NCI-H146 (cell line): ENCODE results near the gene MAPK7.
A peak's percentile ranks its signal among the peaks of the same experiment; 100 is the strongest.
"Not testable (repeated sequence)": the region's sequence is repeated elsewhere in the genome, so short reads cannot be mapped to it uniquely, and the experiment has no call there.

Source experiments
- DNase-seq: peaks from one replicate; lab custom pipeline; 2025; lab: John Stamatoyannopoulos, UW

MAPK7 gene

DNA sequence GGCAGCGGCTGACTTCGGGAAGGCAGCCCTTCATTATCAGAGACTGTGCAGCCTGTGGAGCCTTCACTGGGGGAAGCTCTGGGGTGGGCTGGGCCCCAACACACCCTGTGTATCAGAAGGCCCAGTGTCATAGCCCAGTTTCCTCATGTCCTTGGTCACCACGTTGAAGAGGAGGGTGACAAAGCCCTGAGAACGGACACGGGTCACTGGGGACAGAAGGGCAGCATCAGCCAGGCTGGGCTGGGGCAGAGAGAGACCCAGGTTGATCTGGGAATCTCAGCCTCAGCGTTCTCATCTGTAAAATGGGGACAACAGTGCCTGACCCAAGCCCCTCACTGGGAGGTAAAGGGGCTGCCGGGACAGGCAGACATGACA lies 35.1 kb upstream of the MAPK7 start:
- no peak for DNase-seq

DNA sequence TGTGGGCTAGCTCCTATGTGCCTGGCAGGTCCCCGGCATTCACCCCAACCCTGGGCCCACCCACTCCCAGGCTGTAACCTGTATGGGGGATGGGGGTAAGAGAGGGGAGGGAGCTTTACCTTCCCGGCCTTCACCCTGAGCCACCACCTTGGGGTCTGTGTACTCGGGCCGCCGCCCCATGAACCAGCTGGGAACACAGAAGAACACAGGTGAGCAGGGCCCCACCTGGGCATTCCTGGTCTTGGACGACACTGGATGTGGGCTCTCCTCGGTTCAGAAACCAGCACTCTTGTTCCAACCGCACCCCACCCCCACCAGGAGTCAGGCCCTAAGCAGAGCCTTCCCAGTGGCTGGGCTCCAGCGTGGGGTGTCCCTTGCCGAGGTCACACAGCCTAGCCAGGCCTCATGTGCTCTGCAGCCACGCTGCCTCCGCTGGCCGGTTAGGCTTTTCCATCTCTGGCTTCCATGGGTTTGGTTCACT lies 34.6 kb upstream of the MAPK7 start:
- no peak for DNase-seq

DNA sequence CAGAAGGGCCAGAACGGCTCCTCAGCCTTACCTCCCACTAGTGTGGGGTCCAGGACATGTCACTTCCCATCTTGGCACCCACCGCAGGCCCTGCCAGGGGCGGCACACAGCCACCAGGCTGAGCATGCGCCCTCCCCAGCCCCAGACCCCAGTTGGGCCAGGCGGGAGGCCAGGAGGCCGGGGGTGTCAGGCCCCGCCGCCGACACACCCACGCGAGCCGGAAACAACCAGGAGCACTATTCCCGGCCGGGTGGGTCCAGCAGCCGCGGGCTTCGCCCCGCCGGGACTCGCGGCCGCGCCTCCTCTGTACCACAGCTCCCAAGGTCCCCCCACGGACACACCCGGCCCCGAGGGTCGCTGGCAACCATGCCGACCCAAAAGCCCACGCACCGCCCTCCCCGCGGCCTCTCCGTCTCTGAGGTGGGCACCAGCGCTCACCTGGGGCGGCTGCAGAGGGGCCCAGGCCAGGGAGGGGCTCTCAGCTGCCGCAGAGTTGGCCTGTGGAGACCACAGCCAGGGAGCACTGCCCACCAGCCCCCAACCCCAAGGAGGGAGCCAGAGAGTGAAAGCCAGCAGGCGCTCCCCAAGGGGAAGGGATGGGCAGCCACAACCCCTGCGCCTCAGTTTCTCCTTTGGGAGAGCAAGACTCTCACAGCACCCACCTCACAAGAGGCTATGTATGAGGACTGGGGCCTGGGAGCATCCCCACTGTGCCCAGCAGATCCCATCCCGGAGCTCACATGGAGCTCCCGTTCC lies 33.8 kb upstream of the MAPK7 start:
- DNase-seq = no peak

DNA sequence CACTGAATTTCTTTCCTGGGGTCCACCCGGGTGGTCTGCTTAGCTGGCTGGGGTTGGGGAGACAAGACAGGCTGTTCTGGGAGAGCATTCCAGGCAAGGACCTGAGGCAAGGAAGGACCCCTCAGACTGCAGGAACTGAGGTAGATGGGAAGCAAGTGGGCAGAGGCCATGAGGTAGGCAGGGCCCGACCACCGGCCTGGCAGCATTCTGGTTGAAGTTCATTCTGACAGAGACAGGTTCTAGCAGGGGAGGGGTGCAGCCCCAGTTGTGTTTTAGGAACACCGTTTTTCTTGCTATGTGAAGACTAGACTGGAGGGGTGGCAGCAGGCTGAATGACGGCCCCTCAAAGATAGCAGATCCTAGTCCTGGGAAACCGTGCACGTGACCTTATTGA lies 33.2 kb upstream of the MAPK7 start:
- DNase-seq = no peak

DNA sequence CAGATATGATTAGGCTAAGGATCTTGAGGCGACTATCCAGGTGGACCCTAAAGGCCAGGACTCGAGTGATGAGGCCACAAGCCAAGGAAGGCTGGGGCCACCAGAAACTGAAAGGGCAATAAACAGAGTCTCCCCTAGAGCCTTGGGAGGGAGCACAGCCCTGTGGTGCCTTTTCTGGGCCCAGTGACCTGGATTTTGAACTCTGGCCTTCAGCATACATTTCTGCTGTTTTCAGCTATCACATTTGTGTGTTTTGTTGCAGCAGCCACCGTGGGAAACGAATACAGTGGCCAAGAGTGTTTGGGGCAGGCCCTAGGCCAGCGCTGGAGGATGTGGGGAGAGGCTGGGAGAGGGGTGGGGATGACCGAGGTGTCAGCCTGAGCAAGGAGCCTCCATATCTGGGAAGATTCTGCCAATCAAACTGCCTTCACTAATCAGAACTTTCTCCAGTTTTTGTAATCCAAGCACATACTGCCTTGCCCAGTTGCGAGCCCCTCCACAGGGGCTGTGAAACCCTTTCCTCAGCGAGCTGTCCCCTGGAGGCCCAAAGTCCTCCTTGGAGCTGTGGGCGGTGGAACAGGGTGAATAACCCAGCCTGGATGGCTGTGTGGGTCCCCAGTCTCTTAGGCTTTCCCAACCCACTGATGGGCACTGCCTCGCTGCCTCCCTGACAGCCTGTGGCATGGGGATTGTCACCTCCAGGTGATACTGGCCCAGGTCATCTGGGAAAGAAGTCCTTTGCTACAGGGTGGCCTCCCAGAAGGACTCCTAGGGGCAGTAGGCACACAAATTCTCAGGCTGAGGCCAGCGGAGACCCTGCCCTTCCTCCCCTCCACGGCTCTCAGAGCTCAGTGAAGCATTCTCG lies 32.6 kb upstream of the MAPK7 start:
- DNase-seq = no peak

DNA sequence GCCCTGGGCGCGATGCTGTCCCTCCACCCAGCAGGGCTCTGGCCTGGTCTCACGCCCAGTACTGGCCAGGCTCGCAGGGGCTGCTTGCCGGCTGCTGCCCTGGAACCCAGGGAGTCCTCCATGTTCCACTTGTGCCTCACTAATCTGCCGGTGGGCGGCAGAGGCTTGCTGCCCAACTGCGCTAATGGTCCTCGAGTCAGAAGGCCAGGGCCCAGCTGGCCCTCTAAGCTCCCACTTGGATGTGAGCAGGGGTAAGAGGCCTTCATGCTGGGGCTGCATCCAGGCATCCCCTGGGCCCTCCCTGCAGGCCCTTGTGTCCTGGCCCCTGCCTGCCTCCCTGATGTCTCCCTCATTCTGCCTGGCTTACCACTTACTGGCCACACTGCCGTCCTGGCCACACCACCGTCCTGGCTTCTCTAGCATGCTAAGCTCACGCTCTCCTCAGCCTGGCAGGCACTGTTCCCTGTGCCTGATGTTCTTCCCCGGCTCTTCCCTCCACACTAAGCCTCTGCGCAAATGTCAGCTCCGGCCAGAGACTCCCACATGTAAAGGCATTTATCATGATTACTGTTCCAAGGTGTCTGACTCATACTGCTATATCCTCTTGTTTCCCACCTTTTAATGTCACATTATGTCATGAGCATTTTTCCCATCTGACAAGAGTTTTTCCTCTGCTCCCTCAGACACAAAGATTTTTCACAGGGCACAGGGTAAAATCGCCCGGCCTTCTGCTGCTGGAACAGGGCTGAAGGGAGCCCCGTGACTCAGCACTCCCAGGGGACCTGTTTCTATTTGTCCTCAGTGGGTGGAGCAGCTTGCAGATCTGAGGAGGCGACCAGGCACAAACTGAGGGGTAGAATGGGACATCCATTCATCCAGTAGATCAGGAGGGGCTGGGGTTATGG lies 31.7 kb upstream of the MAPK7 start:
- DNase-seq = no peak

DNA sequence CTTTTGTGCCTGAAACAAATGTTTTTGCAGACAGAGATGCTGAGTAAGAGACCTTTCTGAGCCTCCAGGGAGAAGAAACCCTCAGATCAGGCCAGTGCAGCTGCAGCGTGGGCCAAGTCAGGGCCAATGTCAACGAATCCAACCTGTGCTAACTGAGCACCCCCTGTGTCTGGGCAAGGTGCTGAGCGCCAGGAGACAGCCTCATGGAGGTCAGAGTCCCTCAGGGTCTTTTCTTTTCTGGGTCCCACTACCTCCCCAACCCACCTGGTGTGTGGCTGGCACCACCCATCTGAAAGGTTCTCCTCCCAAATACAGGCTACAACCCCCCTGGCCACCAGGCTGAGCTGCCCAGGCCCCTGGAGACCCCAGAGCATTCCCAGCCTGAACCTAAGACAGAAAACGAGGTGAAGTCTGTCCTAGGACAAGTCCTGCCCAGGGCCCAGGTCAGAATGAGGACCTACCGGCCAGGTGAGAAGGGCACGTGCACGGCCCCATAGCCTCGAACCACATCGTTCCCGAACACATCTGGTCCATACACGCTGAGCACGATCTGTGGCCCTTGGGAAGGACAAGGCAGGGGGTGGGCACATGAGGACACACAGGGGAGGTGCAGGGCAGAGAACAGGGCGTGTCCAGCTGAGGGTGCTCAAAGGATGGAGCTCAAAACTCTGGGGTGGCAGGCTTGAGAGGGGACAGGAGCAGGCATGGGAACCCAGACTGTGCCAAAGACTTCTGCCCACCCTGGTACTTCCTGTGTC lies 30.8 kb upstream of the MAPK7 start:
- DNase-seq = no peak

DNA sequence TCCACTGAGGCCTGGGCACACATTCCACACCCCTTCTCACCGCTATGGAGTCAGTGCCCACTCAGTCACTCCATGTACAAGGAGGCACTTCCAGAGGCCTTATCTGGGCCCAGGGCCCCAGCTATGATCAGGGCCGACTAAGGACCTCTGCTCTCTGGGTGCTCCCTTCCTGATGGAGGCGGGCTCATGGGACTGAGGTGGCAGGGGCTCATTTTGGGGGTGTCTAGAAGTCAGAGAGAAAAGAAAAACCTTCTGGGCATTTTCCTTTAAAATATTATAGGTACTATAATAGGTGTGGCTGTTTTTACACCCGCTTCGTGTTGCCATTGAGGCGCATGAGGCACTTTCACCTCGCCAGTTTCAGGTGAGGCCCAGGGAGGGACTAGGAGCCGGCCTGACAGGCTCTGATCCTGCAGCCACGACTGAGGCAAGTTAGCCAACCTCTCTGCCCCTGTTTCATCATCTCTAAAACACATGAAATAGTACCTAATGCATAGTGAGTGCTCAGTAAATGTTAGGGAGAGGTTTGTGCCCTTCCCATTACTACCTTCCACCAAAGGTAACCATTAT lies 30.1 kb upstream of the MAPK7 start:
- no peak for DNase-seq

DNA sequence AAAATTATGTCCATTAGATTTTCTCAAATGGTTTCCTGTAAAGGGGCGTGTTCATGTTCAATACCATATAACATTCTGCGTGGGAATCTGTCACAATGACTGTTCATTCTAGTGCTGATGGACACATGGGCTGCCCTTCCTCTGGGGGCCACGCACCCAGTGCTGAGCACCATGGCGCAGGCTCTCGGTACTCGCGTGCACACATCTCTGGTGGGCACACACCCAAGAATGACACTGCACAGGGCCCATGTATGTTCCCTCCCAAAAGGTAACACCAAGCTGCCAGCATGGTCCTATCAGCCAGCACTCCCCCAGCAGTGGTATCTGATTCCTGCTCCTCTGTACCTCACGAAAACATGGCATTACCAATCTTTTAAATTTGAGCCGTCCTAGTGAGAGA lies 29.5 kb upstream of the MAPK7 start:
- no peak for DNase-seq

DNA sequence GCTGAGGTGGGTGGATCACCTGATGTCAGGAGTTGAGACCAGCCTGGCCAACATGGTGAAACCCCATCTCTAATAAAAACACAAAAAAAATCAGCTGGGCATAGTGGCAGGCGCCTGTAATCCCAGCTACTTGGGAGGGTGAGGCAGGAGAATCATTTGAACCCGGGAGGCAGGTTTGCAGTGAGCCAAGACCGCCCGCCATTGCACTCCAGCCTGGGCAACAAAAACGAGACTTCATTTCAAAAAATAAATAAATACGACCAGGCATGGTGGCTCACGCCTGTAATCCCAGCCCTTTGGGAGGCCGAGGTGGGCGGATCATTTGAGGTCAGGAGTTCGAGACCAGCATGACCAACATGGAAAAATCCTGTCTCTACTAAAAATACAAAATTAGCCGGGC lies 24.9 kb upstream of the MAPK7 start:
- DNase-seq = not testable (repeated sequence)

DNA sequence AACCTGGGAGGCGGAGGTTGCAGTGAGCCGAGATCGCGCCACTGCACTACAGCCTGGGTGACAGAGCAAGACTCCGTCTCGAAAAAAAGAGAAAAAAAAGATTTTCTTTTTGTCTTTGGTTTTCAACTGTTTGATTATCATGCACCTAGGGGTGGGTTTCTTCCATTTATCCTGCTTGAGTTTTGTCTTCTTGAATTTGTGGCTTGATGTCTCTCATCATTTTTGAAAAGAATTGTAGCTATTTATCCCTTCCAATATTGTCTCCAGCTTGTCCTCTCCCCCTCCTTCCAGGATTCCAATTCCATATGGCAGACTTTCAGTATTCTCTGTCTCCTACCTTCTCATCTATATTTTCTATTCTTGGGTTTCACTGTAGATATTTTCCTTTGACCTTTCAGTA lies 23.6 kb upstream of the MAPK7 start:
- DNase-seq = no peak

DNA sequence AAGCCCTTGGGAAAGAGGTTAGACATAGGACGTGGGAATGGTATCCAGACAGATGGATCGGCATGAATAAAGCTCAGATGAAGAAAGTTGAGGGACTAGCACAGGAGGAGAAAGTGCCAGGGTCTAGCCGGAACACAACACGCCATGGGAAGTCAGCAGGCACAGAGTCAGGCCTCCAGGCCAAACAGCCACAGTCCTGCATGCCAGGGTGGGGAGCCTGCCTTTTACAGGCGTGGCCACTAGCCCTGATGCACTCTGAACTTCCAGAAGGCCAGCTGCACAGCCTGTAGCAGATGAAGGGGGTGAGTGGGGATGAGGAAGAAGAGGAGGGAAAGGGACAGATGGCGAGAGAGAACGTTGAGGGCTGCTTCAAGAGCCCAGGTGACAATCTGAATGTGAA lies 20.9 kb upstream of the MAPK7 start:
- no peak for DNase-seq

DNA sequence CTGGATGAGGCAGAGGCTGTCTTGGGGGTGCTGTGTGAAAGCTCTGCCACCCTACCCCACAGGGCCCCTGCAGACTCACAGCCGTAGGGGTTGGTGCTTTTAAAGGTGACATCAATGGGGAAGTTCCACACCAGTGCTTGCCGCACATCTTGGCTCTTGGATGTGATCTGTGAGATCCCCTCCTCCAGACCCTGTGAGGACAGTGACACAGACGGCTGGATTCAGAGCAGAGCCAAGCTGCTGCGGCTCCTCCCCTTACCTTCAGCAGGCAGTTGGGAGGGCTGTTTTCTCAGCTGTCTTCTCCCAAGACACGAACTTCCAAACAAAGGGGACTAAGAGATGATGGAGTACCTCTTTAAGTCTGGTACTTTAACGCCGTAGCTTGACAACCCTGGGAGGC lies 20.5 kb upstream of the MAPK7 start:
- no peak for DNase-seq

DNA sequence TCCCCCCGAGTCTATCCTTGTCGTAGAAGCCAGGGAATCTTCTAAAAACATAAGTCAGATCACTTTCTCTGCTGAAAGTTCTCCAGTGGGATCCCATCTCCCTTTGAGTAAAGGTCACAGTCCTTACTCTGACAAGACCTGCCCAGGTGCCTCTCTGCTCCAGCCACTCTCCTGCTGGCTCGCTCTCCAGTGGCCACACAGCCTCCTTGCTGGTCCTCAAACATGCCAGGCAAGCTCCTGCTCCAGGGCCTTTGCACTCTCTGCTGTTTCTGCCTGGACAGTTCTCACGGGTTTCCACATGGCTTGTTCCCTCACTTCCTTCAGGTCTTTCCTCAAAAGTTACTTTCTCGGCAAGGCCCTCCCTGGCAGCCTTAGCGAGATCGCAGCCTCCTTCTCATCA lies 19.1 kb upstream of the MAPK7 start:
- DNase-seq = no peak

DNA sequence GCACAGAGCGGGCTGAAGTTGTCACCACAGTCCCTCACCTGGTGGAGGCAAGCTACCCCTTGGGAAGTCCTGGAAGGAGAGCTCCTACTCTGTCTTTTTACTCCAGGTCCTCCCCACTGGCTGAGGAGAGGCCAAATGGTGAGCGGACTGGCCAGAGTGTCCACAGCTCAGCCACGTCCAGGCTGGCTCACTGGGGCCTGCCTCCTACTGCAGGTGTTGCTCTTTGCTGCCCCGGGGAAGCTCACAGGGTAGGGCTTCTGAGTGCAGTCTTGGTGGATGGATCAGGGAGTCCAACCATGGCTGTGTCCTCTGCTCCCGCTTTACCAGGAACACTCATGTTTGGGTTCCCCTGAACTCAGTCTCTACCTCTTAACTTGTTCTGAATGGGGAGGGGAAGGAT lies 18.4 kb upstream of the MAPK7 start:
- no peak for DNase-seq

DNA sequence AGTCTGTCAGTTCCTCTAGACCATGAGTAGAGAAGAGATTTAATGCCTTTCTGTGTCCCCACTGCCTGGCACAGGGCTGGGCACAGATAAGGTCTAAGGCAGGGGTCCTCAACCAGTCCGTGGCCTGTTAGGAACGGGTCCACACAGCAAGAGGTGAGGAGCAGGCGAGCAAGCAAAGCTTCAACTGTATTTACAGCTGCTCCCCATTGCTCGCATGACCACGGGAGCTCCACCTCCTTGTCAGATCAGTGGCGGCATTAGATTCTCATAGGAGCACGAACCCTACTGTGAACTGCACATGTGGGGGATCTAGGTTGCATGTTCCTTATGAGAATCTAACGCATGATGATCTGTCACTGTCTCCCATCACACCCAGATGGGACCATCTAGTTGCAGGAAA lies 17.5 kb upstream of the MAPK7 start:
- no peak for DNase-seq

DNA sequence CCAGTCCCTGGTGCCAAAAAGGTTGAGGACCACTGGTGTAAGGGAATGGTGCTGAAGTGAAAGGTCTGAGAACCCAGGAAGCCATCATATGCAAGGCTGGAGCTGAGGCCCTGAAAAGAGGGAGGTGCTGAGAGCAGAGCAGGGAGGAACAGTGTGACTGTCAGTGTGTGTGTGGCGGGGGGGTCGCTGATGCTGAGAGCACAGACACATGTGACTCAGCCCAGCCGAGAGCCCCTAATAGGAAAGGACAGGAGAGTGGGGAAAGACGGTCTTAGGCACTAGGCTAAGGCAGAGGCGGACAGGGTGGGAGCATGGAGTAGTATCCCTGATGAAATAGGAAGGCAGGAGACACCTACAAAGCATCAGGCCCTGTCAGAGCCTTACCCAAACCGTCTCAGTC lies 17.0 kb upstream of the MAPK7 start:
- DNase-seq = no peak

DNA sequence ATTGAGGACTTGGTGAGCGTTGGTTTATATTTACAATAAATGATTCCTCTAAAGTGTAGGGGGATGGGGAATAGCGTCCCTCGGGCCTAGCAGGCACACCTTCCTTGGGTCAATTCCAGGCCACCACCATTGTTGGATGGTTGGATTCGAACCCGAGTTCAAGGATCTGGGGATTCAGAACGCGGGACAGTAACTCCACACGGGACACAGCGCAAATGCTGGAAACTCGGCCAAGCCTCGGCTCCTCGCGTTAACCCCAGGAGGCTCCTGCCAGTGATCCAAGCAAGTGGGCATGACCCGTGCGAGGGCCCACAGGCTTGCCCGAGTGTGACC lies 16.4 kb upstream of the MAPK7 start:
- no peak for DNase-seq

DNA sequence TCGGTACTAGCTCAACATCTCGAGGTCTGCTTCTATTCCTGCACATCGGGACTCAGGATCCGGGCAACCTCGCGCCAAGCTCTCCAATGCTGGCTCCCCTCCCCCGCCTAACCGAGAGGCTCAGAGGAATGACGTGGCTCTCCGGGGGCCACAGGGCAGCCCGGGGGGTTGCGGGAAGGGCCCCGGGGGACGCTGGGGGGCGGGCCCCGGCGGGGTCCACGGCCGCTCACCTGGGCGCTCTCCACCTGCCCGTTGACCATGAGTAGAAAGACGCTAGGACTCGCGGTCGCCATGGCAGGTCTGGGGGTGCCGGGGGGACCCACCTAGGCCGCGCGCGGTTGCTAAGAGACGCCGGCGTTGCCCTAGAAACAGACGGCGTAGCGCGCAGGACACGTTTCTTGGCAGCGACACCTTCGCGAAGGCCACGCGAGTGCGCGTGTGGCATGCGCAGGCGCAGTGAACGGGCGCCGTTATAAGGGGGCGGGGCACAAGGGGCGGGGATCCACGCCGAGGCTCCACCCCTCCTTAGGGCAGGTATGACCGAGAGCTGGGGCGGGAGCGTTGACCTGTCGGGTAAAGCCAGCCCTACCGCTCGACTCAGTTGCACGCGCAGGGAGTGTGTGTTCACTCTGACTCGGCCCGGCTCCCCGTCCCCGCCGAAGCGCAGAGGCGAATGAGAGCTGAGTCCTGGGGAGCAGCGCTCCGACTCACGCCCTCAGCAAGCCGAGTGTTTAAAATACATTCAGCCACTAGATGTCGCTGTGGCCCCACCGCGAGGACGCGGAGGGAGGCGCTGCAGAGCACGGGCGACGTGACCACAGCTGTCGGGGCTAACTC lies 15.8 kb upstream of the MAPK7 start, which contains the start of gene B9D1:
B9D1 (minus strand) TSS at position 447 of the 837 bp plus-strand sequence; CDS start at position 293, 154 bp downstream.
- peak; percentile 93 for DNase-seq

DNA sequence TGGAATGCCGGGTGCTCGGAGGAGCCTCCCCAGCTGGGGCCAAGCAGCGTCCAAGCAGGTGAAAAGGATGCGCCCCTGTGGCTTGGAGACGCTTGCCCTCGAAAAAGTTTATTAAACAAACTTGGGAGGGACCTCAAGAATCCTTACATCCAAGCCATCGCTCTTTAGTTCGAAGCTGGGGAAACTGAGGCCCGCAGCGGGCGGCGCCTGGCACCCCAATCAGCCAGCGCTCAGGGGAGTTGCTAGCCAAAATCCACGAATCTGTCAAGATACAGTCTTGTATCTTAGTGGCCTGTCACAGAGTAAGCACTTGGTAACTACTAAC lies 15.2 kb upstream of the MAPK7 start:
- no peak for DNase-seq
